Measurements from ENCODE around the gene TEC. TPM values are rescaled to one million over a fixed set of nuclear protein-coding genes. Genes with fewer than 3 reads are reported as not detected.

The TEC gene
- total and polyA plus RNA-seq, 2 donors = 2.9 to 4.2 TPM

DNA sequence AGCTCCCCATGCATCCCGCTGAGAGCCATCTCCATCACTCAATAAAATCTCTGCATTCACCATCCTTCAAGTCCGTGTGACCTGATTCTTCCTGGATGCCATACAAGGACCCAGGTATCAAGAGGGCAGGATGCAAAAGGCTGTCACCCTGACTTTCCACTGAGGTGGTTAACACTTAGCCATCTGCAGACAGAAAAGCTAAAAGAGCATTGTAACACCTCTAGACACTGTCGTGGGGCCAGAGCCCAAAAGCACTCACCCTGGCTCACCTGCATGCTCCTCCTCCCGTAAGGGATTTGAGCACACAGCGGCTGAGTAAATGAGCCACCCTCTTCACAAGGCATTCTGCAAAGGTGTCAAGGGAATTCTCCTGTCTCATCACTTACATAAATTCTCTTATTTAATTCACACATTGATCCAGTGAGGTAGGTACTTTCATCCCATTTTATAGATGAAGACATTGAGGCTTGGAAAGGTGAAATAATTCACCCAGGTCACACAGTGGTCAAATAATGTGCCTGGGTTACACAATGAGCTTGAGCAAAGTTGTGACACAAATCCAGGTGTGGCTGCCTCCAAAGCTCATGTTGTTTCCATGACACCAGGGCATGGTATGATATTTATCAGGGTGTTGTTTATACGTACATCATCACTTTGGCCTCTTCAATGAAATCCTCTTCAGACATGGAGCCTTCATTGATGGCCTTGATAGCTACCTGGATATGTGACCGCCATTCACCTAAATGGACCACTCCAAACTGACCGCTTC is 183.6 kb downstream of the TEC start:
- 73% methylated on average over 8 of the region's 8 CpGs for WGBS
- Histone ChIP-seq H3K27ac (ENCODE audit: low read depth in 1 of 2, low read length in 1 of 2) (no peak overlapping the region), H3K9me3 (ENCODE audit: control insufficient read depth in 2 of 2, insufficient read depth in 1 of 2, low read length in 1 of 2) (no peaks in the 10 kb centered on the region)

More for the DNA sequence above, 183.6 kb downstream of the TEC start:
- no peak for DNase-seq (ENCODE audit: low read depth in 6 of 9, low spot score in 9 of 9)
- Histone ChIP-seq H3K36me3 (ENCODE audit: control insufficient read depth in 2 of 2, insufficient read depth in 2 of 2, low read length in 1 of 2) (peaks cover 0 to 6% of the 10 kb centered on the region in 2 donors), H3K4me3 (ENCODE audit: low read length in 2 of 2) (no peak overlapping the region), H3K27me3 (ENCODE audit: control insufficient read depth in 2 of 2, insufficient read depth in 1 of 2, low read length in 1 of 2) (no peaks in the 10 kb centered on the region), H3K4me1 (ENCODE audit: control insufficient read depth in 2 of 2, insufficient read depth in 2 of 2, low read length in 2 of 2) (no peaks in the 10 kb centered on the region)

Other genes starting within 250 kb of the TEC start
- gene TXK, start 135.6 kb downstream of the TEC start, total RNA-seq = 6.9 TPM
- 24.7 TPM for gene TXK, start 135.6 kb downstream of the TEC start, polyA plus RNA-seq
- gene SLAIN2, start 71.7 kb upstream of the TEC start, total RNA-seq = 22.1 TPM
- 21.2 TPM for gene SLAIN2, start 71.7 kb upstream of the TEC start, polyA plus RNA-seq
- 0.14 TPM for gene SLC10A4, start 213.5 kb upstream of the TEC start, total RNA-seq
- 0.39 TPM for gene SLC10A4, start 213.5 kb upstream of the TEC start, polyA plus RNA-seq
- gene ZAR1, start 220.4 kb upstream of the TEC start, total RNA-seq = not detected
- gene ZAR1, start 220.4 kb upstream of the TEC start, polyA plus RNA-seq = 0.02 TPM

All from thymus (tissue), 11 donors.